Loucy (cell line): ENCODE data around the gene MTNR1A.

Experiments
- CTCF ChIP-seq: fragments of 200-600 bp; sonication (generic); conservative IDR thresholded peaks from 2 replicates; pipeline ENCODE4 v1.5.1; 2014; ENCODE audit warnings: mild to moderate bottlenecking, antibody characterized with exemption, low read length
- EZH2phosphoT487 ChIP-seq: fragments of 200-600 bp; IDR thresholded peaks from 2 replicates; pipeline ENCODE4 v1.6.1; 2018; ENCODE audit warnings: antibody characterized with exemption, mild to moderate bottlenecking, moderate library complexity, borderline replicate concordance

GRCh38 chr4:186499467-186499866, 55.9 kb downstream of the MTNR1A start:
- no peak for TF ChIP-seq CTCF
- no peak for TF ChIP-seq EZH2phosphoT487
